Right lobe of liver (tissue), 4 donors: Measurements from ENCODE around the gene GMDS.

Experiments
- POLR2A ChIP-seq: fragments of 450-650 bp; IDR thresholded peaks from one replicate; pipeline ENCODE4 v1.6.1; 2017; ENCODE audit warnings: antibody characterized with exemption, mild to moderate bottlenecking
- TF ChIP-seq, protein P1 (sequence below), 4 donors: fragments of 200-600 bp in 3 of 4; fragments of 450-650 bp in 1 of 4; IDR thresholded peaks; one replicate each; pipeline versions ENCODE4 v1.5.1 to v1.8.0; 2016 to 2022; ENCODE audit warnings: antibody characterized with exemption in 4 of 4, mild to moderate bottlenecking in 2 of 4
- donor health status: DM: no; HTN: no; CAD: no.
- donor health status: DM: no; HTN: no; CAD: no.
- donor health status: DM: no; HTN: yes; CAD: no.

DNA sequence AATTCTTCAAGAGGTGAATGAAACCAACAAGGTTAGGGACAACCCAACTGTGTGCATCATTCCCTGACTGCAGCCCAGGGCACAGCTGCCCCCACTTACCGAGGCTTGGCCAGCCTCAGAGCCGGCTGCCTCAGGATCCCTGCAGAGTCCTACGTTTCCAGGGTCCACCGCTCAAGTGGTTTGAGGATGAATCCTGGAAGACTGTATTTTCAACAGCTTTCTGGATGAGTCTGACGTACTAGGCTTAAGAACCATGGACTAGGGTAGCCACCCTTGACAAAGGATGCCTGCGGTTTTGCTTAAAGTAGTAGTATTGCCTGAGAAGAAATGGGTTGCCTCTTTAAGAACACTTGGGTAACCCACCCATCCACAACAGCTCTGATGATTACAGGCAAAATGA lies 534.3 kb downstream of the GMDS start:
- TF ChIP-seq, protein P1, sequence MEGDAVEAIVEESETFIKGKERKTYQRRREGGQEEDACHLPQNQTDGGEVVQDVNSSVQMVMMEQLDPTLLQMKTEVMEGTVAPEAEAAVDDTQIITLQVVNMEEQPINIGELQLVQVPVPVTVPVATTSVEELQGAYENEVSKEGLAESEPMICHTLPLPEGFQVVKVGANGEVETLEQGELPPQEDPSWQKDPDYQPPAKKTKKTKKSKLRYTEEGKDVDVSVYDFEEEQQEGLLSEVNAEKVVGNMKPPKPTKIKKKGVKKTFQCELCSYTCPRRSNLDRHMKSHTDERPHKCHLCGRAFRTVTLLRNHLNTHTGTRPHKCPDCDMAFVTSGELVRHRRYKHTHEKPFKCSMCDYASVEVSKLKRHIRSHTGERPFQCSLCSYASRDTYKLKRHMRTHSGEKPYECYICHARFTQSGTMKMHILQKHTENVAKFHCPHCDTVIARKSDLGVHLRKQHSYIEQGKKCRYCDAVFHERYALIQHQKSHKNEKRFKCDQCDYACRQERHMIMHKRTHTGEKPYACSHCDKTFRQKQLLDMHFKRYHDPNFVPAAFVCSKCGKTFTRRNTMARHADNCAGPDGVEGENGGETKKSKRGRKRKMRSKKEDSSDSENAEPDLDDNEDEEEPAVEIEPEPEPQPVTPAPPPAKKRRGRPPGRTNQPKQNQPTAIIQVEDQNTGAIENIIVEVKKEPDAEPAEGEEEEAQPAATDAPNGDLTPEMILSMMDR (IDR thresholded peaks at IDR 0.05): no peak
- no peak for TF ChIP-seq POLR2A
